ENCODE measurements around the gene CCDC18. TPM values are rescaled to one million over a fixed set of nuclear protein-coding genes. Genes with fewer than 3 reads are reported as not detected.

The CCDC18 gene
- total RNA-seq, 1 experiment from 2014 or later = 18.1 TPM

DNA sequence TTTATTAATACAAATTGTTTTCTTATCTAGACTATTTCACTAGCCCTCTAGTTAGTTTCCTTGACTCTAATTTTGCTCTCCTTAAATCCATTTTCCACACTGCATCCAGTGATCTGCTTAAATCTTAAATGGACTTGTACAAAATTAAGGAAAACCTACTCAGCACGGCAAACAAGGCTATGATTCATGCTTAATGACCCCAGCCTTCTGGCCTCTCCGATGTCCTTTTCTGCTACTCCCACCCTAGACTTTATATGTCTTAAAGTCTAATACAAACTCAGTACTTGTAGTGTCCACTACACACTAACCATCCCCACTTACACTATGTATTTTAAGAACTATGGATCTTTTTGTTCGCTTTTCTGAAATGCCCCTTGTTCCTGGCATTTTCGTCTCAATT lies 2.5 kb upstream of the CCDC18 start:
- ChIA-PET POLR2A (no interaction called here), CTCF (no interaction called here), RAD21 (ENCODE audit: low non-redundant PET in 1 of 2, low total read pairs in 2 of 2, uncharacterized antibody in 2 of 2, unreplicated experiment in 2 of 2) (no interaction called here)
- H4K20me1 ChIP-seq (ENCODE audit: insufficient read depth) = no peaks in the 10 kb centered on the region
- no peak overlapping the region for H2AFZ ChIP-seq (ENCODE audit: low read depth, low read length, poor library complexity, severe bottlenecking)
- no peaks in the 10 kb centered on the region for H3K9me3 ChIP-seq (ENCODE audit: control insufficient read depth in 1 of 2, insufficient read depth in 1 of 2, low read depth in 1 of 2, low read length in 2 of 2)
- H3K36me3 ChIP-seq (ENCODE audit: control insufficient read depth in 1 of 2, insufficient read depth in 2 of 2, low read length in 2 of 2) = 0 out of 4 replicates have a peak, but pooled peaks cover 0 to 3% of the 10 kb centered on the region in 2 experiments
- H3K27me3 ChIP-seq (ENCODE audit: insufficient read depth, low read length) = no peaks in the 10 kb centered on the region
- intact Hi-C loops (cut with micrococcal nuclease) = no loop called here
- H3K9ac ChIP-seq (ENCODE audit: low read length) = no peak overlapping the region
- peaks cover 90% of the 10 kb centered on the region for H3K79me2 ChIP-seq (ENCODE audit: insufficient read depth, low read length)
- no peak overlapping the region for H3K4me3 ChIP-seq (replicated peaks in 1 of 2; ENCODE audit: low read depth in 1 of 2, low read length in 2 of 2)
- H3K9me2 ChIP-seq (ENCODE audit: insufficient read depth) = no peaks in the 10 kb centered on the region
- TF ChIP-seq, protein P1, sequence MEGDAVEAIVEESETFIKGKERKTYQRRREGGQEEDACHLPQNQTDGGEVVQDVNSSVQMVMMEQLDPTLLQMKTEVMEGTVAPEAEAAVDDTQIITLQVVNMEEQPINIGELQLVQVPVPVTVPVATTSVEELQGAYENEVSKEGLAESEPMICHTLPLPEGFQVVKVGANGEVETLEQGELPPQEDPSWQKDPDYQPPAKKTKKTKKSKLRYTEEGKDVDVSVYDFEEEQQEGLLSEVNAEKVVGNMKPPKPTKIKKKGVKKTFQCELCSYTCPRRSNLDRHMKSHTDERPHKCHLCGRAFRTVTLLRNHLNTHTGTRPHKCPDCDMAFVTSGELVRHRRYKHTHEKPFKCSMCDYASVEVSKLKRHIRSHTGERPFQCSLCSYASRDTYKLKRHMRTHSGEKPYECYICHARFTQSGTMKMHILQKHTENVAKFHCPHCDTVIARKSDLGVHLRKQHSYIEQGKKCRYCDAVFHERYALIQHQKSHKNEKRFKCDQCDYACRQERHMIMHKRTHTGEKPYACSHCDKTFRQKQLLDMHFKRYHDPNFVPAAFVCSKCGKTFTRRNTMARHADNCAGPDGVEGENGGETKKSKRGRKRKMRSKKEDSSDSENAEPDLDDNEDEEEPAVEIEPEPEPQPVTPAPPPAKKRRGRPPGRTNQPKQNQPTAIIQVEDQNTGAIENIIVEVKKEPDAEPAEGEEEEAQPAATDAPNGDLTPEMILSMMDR (IDR thresholded peaks at IDR 0.05 in 2 of 3, conservative IDR thresholded peaks at IDR 0.05 in 1 of 3; ENCODE audit: borderline replicate concordance in 1 of 3, insufficient read depth in 1 of 3, low read depth in 2 of 3, low read length in 2 of 3) = no peak
- TF ChIP-seq YY1 (IDR thresholded peaks at IDR 0.05; ENCODE audit: extremely low read depth, insufficient replicate concordance, low read depth, low read length) (no peak), POLR2A (IDR thresholded peaks at IDR 0.05; ENCODE audit: borderline replicate concordance, extremely low read depth, insufficient read depth, insufficient read length) (no peak), ELF1 (IDR thresholded peaks at IDR 0.05; ENCODE audit: borderline replicate concordance, low read depth) (no peak), CEBPB (IDR thresholded peaks at IDR 0.05; ENCODE audit: low read depth) (no peak), SP1 (IDR thresholded peaks at IDR 0.05; ENCODE audit: low read depth) (no peak), CBX3 (IDR thresholded peaks at IDR 0.05; ENCODE audit: low read depth) (no peak), ZNF274 (IDR thresholded peaks at IDR 0.05; ENCODE audit: low read depth, low read length) (no peak), EGR1 (IDR thresholded peaks at IDR 0.05; ENCODE audit: low read depth) (no peak), EZH2 (IDR thresholded peaks at IDR 0.05) (no peak), EZH2phosphoT487 (IDR thresholded peaks at IDR 0.05; ENCODE audit: borderline replicate concordance) (no peak), SIN3A (IDR thresholded peaks at IDR 0.05; ENCODE audit: low read depth) (no peak), ZFX (IDR thresholded peaks at IDR 0.05) (no peak)
- TF ChIP-seq, protein P2, sequence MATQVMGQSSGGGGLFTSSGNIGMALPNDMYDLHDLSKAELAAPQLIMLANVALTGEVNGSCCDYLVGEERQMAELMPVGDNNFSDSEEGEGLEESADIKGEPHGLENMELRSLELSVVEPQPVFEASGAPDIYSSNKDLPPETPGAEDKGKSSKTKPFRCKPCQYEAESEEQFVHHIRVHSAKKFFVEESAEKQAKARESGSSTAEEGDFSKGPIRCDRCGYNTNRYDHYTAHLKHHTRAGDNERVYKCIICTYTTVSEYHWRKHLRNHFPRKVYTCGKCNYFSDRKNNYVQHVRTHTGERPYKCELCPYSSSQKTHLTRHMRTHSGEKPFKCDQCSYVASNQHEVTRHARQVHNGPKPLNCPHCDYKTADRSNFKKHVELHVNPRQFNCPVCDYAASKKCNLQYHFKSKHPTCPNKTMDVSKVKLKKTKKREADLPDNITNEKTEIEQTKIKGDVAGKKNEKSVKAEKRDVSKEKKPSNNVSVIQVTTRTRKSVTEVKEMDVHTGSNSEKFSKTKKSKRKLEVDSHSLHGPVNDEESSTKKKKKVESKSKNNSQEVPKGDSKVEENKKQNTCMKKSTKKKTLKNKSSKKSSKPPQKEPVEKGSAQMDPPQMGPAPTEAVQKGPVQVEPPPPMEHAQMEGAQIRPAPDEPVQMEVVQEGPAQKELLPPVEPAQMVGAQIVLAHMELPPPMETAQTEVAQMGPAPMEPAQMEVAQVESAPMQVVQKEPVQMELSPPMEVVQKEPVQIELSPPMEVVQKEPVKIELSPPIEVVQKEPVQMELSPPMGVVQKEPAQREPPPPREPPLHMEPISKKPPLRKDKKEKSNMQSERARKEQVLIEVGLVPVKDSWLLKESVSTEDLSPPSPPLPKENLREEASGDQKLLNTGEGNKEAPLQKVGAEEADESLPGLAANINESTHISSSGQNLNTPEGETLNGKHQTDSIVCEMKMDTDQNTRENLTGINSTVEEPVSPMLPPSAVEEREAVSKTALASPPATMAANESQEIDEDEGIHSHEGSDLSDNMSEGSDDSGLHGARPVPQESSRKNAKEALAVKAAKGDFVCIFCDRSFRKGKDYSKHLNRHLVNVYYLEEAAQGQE (IDR thresholded peaks at IDR 0.05; ENCODE audit: low read depth) = no peak
- TF ChIP-seq, protein P3, sequence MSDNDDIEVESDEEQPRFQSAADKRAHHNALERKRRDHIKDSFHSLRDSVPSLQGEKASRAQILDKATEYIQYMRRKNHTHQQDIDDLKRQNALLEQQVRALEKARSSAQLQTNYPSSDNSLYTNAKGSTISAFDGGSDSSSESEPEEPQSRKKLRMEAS (IDR thresholded peaks at IDR 0.05) = no peak
- TF ChIP-seq, protein P4, sequence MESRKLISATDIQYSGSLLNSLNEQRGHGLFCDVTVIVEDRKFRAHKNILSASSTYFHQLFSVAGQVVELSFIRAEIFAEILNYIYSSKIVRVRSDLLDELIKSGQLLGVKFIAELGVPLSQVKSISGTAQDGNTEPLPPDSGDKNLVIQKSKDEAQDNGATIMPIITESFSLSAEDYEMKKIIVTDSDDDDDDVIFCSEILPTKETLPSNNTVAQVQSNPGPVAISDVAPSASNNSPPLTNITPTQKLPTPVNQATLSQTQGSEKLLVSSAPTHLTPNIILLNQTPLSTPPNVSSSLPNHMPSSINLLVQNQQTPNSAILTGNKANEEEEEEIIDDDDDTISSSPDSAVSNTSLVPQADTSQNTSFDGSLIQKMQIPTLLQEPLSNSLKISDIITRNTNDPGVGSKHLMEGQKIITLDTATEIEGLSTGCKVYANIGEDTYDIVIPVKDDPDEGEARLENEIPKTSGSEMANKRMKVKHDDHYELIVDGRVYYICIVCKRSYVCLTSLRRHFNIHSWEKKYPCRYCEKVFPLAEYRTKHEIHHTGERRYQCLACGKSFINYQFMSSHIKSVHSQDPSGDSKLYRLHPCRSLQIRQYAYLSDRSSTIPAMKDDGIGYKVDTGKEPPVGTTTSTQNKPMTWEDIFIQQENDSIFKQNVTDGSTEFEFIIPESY (IDR thresholded peaks at IDR 0.05; ENCODE audit: extremely low read depth, insufficient replicate concordance, low read length) = no peak
- peaks cover 0 to 30% of the 10 kb centered on the region in 2 experiments; a peak in 3 of 4 replicates for H3K4me1 ChIP-seq (ENCODE audit: control insufficient read depth in 1 of 2, insufficient read depth in 2 of 2, low read length in 2 of 2)
- ATAC-seq = no peak
- BruUV-seq (replicated peaks) = no TSS peak
- no peak overlapping the region for H3K4me2 ChIP-seq (ENCODE audit: low read length)
- H3K27ac ChIP-seq (ENCODE audit: low read depth, low read length) = no peak overlapping the region
- no peak for DNase-seq (ENCODE audit: low read depth, low spot score)

Data from HCT116 (cell line).